ENCODE data around the gene PROZ. TPM values are rescaled to one million over a fixed set of nuclear protein-coding genes. Genes with fewer than 3 reads are reported as not detected.
A peak's percentile ranks its signal among the peaks of the same experiment; 100 is the strongest.

The PROZ gene, protein sequence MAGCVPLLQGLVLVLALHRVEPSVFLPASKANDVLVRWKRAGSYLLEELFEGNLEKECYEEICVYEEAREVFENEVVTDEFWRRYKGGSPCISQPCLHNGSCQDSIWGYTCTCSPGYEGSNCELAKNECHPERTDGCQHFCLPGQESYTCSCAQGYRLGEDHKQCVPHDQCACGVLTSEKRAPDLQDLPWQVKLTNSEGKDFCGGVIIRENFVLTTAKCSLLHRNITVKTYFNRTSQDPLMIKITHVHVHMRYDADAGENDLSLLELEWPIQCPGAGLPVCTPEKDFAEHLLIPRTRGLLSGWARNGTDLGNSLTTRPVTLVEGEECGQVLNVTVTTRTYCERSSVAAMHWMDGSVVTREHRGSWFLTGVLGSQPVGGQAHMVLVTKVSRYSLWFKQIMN
- total RNA-seq (2016; rRNA removed; fragmentation: Illumina TruSeq; extraction: Trizol) (2.1 and 5.6 TPM in 2 replicates), polyA plus RNA-seq (2011; rRNA removed) (22.5 and 26.1 TPM in 2 replicates), polyA minus RNA-seq (2011; rRNA and poly(A)+ RNA removed; ENCODE audit: low replicate concordance) (5.4 TPM in 1 of 2 replicates, not detected in the other), Bru-seq, nascent RNA (percentile 52 among the genes with signal in this experiment), BruChase-seq, experiment 1, labeled RNA remaining after a 6-hour chase (percentile 68 among the genes with signal in this experiment), BruChase-seq, experiment 2, labeled RNA remaining after a 2-hour chase (percentile 56 among the genes with signal in this experiment)
- 0.20 and 0.35 TPM in 2 replicates for total RNA-seq (2016; cell fraction: cytosol; rRNA removed; fragmentation: Illumina TruSeq; extraction: Trizol; ENCODE audit: low read depth)
- 1.9 and 5.3 TPM in 2 replicates for total RNA-seq (2016; cell fraction: insoluble cytoplasmic fraction; rRNA removed; fragmentation: Illumina TruSeq; extraction: Trizol)
- 0.62 and 0.93 TPM in 2 replicates for total RNA-seq (2016; cell fraction: membrane; rRNA removed; fragmentation: Illumina TruSeq; extraction: Trizol)
- 3.0 and 4.0 TPM in 2 replicates for total RNA-seq (2016; cell fraction: nucleus; rRNA removed; fragmentation: Illumina TruSeq; extraction: Trizol)
- 14.4 and 16.0 TPM in 2 replicates for polyA plus RNA-seq (2011; cell fraction: cytosol; rRNA removed)
- 45.5 and 49.7 TPM in 2 replicates for polyA plus RNA-seq (2011; cell fraction: nucleus; rRNA removed)
- 12.7 and 14.1 TPM in 2 replicates for polyA plus RNA-seq (2012)
- 0.23 and 0.67 TPM in 2 replicates for polyA plus RNA-seq (2016; cell fraction: cytosol; fragmentation: Illumina TruSeq; extraction: Trizol; ENCODE audit: low read depth)
- polyA plus RNA-seq (2016; cell fraction: insoluble cytoplasmic fraction; fragmentation: Illumina TruSeq; extraction: Trizol; ENCODE audit: low read depth): 1.6 and 2.1 TPM in 2 replicates
- 0.70 and 0.93 TPM in 2 replicates for polyA plus RNA-seq (2016; cell fraction: membrane; fragmentation: Illumina TruSeq; extraction: Trizol; ENCODE audit: low read depth)
- 10.7 and 11.6 TPM in 2 replicates for polyA plus RNA-seq (2016; cell fraction: nucleus; fragmentation: Illumina TruSeq; extraction: Trizol; ENCODE audit: insufficient read depth, low read depth)
- polyA minus RNA-seq (2011; cell fraction: cytosol; rRNA and poly(A)+ RNA removed): 4.9 and 8.4 TPM in 2 replicates
- polyA minus RNA-seq (2011; cell fraction: nucleus; rRNA and poly(A)+ RNA removed): 3.1 and 4.4 TPM in 2 replicates
- long read RNA-seq, experiment 1, transcript PROZ-202 (8 exons, 1,488 nt): major isoform, 13 of 21 reads
- long read RNA-seq, experiment 1, partial matches to known transcripts: 3 of 21 reads
- long read RNA-seq, experiment 1, other reads (novel, unspliced or antisense): 5 of 21 reads
- long read RNA-seq, experiment 2, partial matches to known transcripts: 4 of 10 reads
- long read RNA-seq, experiment 2, other reads (novel, unspliced or antisense): 2 of 10 reads

DNA sequence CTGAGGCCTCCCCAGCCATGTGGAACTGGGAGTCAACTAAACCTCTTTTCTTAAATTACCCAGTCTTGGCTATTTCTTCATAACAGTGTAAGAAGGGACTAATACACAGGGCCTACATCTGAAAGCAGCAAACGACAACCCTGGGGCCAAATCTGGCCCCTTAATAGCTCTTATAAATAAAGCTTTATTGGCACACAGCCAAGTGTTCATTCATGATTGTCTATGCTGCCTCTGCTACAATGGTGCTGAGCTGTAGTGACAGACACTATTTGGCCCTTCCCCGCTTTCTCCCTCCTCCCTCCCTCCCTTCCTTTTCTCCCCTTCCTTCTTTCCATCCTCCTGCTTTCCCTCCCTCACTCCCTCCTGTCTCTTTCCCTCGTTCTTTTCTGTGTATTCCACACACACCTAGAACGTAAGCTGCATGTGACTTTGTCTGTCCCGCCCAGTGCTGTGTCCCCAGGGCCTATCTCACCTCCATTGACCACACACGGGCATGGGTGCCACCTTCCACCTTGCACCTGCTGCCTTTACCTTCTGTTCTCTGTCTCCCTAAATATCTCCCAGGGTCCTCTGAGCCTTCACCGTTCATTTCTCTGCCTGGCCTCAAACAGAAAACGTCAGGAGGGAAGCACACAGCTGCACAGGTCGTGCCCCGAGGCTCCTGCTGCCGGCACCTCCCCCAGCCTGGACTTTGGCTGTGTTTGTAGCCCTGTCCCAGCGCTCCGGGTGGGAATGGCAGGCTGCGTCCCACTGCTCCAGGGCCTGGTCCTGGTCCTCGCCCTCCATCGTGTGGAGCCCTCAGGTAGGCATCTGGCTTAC lies at the start of gene PROZ:
PROZ (plus strand) TSS at position 720 of the 819 bp plus-strand sequence; CDS start at position 733, 13 bp downstream.
- H3K79me2 ChIP-seq (ENCODE audit: insufficient read depth, low read length): peaks cover 3% of the 10 kb centered on the region
- ChIA-PET CTCF (ENCODE audit: low intra/inter-chr PET ratio, low total read pairs) (no interaction called here), POLR2A (interaction anchor here (0.8 to 2.1 kb wide), 6 partner anchors 12 to 54 kb away, joined by 3 to 11 read pairs (median 3); partner anchors contain the start of genes CUL4A and F10)
- H4K20me1 ChIP-seq (ENCODE audit: insufficient read depth, low read length): no peaks in the 10 kb centered on the region
- no peaks in the 10 kb centered on the region for H3K27me3 ChIP-seq (ENCODE audit: control insufficient read depth in 1 of 2, insufficient read depth in 2 of 2, low read length in 2 of 2)
- no peak within 1 kb of the TSS for H2AFZ ChIP-seq (ENCODE audit: low read length)
- WGBS (ENCODE audit: low lambda C conversion rate): 9% methylated on average over 13 of the region's 16 CpGs
- no TSS peak for BruUV-seq (replicated peaks)
- in situ Hi-C loops (cut with HindIII; ENCODE audit: extremely low pct_ligation_motif_present, low pct_unique_long_range_greater_than_20kb): no loop called here
- ATAC-seq (peak; percentile 92), FAIRE-seq (peak; percentile 87), DNase-seq (ENCODE audit: low spot score) (peak; percentile 67)
- H3K9me3 ChIP-seq (ENCODE audit: low read length): 0 out of 2 replicates have a peak, but pooled peaks cover 5% of the 10 kb centered on the region
- intact Hi-C loops (cut with micrococcal nuclease; ENCODE audit: unreplicated experiment): loop anchor here (5.0 kb wide), 1 partner anchor 49 kb away; the partner anchor contains the start of genes CUL4A and PCID2
- no peaks in the 10 kb centered on the region for H3K36me3 ChIP-seq (replicated peaks in 1 of 2; ENCODE audit: control insufficient read depth in 1 of 2, insufficient read depth in 2 of 2, low read length in 2 of 2)
- peak within 1 kb of the TSS; percentile 94 for H3K4me2 ChIP-seq (ENCODE audit: low read depth, low read length)
- H3K9ac ChIP-seq (ENCODE audit: insufficient read depth, low read depth, low read length): peak within 1 kb of the TSS; percentile 75
- H3K4me3 ChIP-seq (replicated peaks in 1 of 3; ENCODE audit: insufficient read depth in 1 of 3, low read depth in 2 of 3, low read length in 3 of 3): peak within 1 kb of the TSS; percentile 57 to 72 (median 64)
- H3K27ac ChIP-seq (ENCODE audit: extremely low read length, insufficient read depth, low read length): peak within 1 kb of the TSS; percentile 85
- H3K4me1 ChIP-seq (ENCODE audit: insufficient read depth, low read length): peaks cover 64% of the 10 kb centered on the region
- TF ChIP-seq HMGA1 (CRISPR knock-in tag; conservative IDR thresholded peaks at IDR 0.05) (no peak), HNRNPH1 (optimal IDR thresholded peaks at IDR 0.05; ENCODE audit: low read depth, low read length) (no peak), MAF1 (CRISPR knock-in tag; IDR thresholded peaks at IDR 0.05; ENCODE audit: borderline replicate concordance) (no peak), FLYWCH1 (CRISPR knock-in tag; IDR thresholded peaks at IDR 0.05) (0 out of 2 replicates have a peak, but pooled peaks have one; percentile 61), TBP (CRISPR knock-in tag; IDR thresholded peaks at IDR 0.05) (no peak), HNRNPK (IDR thresholded peaks at IDR 0.05; ENCODE audit: low read depth, low read length, poor library complexity, severe bottlenecking) (peak; percentile 42), MTF1 (CRISPR knock-in tag; IDR thresholded peaks at IDR 0.05) (no peak), TAF1 (CRISPR knock-in tag; IDR thresholded peaks at IDR 0.05) (peak; percentile 39; the same call in 1 of the 2 replicates), ZNF547 (CRISPR knock-in tag; IDR thresholded peaks at IDR 0.05) (no peak), ADNP (CRISPR knock-in tag; IDR thresholded peaks at IDR 0.05) (no peak)
- TF ChIP-seq, protein P1, sequence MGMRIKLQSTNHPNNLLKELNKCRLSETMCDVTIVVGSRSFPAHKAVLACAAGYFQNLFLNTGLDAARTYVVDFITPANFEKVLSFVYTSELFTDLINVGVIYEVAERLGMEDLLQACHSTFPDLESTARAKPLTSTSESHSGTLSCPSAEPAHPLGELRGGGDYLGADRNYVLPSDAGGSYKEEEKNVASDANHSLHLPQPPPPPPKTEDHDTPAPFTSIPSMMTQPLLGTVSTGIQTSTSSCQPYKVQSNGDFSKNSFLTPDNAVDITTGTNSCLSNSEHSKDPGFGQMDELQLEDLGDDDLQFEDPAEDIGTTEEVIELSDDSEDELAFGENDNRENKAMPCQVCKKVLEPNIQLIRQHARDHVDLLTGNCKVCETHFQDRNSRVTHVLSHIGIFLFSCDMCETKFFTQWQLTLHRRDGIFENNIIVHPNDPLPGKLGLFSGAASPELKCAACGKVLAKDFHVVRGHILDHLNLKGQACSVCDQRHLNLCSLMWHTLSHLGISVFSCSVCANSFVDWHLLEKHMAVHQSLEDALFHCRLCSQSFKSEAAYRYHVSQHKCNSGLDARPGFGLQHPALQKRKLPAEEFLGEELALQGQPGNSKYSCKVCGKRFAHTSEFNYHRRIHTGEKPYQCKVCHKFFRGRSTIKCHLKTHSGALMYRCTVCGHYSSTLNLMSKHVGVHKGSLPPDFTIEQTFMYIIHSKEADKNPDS (CRISPR knock-in tag; IDR thresholded peaks at IDR 0.05): no peak
- TF ChIP-seq, protein P2, sequence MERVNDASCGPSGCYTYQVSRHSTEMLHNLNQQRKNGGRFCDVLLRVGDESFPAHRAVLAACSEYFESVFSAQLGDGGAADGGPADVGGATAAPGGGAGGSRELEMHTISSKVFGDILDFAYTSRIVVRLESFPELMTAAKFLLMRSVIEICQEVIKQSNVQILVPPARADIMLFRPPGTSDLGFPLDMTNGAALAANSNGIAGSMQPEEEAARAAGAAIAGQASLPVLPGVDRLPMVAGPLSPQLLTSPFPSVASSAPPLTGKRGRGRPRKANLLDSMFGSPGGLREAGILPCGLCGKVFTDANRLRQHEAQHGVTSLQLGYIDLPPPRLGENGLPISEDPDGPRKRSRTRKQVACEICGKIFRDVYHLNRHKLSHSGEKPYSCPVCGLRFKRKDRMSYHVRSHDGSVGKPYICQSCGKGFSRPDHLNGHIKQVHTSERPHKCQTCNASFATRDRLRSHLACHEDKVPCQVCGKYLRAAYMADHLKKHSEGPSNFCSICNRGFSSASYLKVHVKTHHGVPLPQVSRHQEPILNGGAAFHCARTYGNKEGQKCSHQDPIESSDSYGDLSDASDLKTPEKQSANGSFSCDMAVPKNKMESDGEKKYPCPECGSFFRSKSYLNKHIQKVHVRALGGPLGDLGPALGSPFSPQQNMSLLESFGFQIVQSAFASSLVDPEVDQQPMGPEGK (CRISPR knock-in tag; IDR thresholded peaks at IDR 0.05): peak; percentile 50; the same call in 1 of the 2 replicates

Measured in HepG2 (cell line).